GM18507 (cell line): ENCODE data around the gene RFX4.

Experiments used
- DNase-seq: peaks from one replicate; pipeline ENCODE4 v3.0.0; 2011; ENCODE audit warnings: low read depth; ENCODE audit not compliant: insufficient read length; ENCODE audit errors: extremely low spot score
- FAIRE-seq: peaks from 2 replicates; lab custom pipeline; 2011; peaks lifted over from hg19 to GRCh38; lab: Jason Lieb, UNC

The RFX4 gene

DNA sequence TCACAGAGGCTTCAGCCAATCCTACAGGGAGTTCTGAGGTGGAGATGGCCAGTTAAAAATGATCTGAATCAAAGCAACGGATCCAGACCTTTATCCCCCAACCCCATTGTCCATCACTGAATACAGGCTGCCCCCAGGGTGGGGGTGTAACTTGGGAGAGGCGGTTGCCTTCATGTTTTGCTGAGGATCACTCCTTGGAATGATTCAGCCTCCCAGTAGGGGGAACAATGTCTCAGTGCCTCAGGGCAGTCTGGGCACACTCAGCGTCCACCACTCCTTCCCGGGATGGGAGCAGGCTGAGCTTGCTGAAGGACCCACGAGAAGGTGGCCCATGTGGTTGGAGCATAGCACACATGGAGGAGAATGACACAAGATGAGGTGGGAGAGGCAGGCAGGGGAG is 60.2 kb downstream of the RFX4 start:
- DNase-seq (no peak), FAIRE-seq (no peak)

DNA sequence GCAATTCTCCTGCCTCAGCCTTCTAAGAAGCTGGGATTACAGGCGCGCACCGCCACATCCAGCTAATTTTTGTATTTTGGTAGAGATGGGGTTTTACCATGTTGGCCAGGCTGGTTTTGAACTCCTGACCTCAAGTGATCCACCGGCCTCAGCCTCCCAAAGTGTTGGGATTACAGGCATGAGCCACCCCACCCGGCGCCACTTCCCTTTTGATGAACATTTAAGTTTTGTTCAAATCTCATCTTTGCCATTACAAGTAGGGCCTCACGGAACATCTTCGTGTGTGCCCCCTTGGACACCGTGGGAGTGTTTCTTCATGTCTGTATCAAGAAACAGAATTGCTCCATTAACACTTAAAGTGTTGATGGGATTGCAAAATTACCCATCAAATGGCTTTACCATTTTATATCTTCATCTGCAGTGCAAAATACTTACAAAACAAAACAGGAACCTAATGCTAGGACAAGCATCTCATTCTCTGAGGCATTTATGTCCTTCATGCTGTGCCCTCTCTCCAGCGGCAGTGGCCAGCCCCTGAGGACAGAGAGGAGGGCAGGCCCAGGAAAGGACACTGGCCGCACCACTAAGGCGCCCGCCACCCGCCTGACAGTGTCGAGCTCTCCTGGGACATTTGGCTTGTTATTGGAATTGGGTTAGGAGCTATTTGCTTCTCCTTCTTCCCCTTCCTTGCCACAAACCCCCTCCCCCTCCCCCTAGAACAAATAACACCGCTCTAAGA is 61.7 kb downstream of the RFX4 start:
- FAIRE-seq = no peak

DNA sequence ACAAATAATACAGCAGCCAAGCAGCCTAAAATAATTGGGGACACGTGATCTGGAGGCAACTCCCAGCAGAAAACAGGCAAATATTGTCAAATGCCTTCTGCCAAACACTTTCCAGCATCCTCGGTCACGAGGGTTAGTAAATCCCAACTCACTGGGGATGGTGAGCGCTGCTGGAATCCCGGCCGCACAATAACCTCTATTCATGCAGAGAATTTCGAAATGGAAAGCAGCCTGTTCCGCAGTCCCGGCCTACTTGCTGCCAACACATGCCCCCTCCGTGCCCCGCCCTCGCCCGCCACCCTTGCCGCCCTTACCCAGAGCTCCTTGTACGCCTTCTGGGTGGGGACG is 62.2 kb downstream of the RFX4 start:
- FAIRE-seq (no peak), DNase-seq (no peak)

More for the DNA sequence above, 61.7 kb downstream of the RFX4 start:
- DNase-seq = no peak

DNA sequence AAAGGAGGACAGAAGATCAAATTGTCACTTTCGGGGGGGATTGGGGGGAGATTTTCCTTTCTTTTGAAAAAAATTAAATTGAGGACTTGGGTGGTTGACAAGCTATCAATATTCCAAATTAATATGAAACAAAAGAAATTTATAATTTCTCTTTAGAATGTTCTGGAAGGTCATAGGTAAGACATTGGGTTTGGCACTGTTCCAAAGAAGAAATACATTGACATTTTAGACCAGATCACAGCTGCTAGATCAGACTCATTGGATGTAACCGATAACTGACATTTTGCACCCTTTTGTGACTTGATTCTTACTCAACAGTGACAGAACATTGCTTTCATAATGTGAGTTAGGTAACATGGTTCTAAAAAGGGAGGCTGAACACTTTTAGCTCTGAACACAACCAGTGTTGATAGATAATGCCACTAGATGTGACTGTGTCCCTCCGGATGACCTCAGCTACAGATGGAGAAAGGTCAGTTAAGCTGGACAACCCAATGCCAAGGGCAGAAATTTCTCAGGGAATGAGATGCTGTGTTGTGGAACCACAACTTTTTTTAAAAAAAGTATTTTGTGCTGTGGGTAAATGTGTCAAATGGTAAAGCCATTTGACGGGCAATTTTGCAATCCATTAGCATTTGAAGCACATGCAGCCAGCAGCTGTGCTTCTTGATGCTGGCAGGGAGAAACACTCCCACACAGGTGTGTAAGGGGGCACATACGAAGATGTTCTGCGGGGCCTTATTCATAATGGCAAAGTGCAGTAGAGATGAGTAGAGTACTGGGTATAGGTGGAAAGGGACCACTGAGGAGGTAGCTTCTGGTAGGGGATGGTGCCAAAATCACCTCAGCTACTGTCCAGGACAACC is 62.9 kb downstream of the RFX4 start:
- FAIRE-seq (no peak), DNase-seq (no peak)

DNA sequence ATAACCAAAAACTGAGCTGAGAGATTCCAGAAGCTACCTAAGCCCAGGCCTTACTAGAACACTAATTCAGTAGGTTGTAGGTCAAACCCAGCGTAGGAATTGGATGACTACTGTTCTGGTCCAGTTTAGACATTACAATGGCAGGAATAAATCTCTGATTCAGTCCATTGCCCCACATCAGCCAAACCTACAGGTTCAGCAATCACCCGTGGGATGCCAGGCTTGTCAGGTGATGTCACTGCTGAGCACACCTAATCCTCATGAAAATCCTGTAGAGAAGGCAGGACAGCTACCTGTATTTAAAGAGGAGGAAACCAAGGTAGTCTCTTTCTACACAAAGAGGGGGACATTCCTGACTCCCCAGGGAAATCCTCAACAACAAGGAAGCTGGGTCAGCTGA is 63.7 kb downstream of the RFX4 start:
- DNase-seq (no peak), FAIRE-seq (no peak)

DNA sequence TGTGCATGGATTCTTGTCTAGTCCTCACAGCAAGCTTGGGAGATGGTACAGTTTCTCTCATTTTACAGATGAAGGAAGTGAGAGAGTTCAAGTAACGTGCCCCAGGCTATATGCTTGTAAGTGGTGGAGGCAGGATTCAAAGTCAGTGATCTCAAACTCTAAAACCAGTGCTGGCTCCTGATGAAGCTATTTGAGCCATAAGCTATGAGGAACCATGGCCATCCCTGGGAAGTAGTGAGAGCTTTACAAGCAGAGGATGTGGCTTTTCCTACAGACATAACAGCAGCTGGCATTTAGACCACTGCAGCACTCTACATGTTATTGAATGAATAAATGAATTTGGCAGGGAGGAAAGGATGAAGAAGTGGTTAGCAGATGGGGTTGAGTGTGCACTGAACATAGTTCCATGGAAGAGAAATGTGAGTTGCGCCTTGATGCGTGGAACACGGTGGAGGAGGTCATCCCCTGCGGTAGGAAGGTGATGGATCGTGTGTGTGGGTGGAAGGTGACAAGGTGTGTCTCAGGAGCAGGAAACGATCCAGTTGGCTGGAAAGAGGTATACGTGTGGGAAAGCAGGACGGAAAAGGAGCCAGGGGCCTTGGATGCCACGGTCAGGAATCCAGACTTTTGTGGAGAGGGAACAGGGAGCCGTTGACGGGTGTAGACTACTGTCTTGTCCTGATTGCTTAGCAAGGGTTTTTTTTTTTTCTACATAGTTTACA is 65.2 kb downstream of the RFX4 start:
- FAIRE-seq = no peak
- no peak for DNase-seq

DNA sequence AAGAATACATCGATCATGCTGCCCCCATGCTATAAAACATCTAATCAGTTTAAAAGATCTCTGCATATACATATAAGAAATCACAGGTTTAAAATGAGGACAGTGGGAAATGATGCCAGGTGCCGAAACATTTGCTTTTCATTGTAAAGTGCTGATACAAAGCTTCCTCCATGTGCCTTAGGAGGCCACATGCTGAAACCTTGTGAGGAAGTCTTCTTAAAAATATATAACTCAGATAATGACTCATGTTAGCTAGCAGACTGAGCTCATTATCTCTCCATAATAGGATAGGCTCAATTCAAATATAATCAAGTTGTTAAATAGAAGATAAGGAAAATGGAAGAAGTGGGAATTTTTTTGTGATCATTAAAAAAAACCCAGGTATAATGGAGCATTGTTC is 65.9 kb downstream of the RFX4 start:
- no peak for DNase-seq
- no peak for FAIRE-seq

DNA sequence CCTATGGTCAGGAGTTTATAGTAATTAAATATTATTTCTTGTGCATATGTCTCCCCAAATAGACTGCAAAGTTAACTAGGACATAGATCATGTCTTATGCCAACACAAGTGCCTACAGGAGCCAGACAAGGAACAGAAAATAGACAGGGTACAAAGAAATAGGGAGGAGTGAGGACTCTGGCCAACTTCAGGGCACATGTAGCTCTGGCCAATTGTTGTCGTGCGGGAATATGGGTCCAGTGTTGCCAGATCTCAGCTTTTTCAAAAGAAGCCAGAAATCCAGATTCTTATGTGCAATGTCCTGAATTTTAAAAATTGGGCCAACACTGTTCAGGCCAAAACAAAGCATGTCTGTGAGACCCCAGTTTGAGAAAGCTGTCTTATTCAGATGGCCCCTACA is 68.7 kb downstream of the RFX4 start:
- no peak for DNase-seq
- no peak for FAIRE-seq

DNA sequence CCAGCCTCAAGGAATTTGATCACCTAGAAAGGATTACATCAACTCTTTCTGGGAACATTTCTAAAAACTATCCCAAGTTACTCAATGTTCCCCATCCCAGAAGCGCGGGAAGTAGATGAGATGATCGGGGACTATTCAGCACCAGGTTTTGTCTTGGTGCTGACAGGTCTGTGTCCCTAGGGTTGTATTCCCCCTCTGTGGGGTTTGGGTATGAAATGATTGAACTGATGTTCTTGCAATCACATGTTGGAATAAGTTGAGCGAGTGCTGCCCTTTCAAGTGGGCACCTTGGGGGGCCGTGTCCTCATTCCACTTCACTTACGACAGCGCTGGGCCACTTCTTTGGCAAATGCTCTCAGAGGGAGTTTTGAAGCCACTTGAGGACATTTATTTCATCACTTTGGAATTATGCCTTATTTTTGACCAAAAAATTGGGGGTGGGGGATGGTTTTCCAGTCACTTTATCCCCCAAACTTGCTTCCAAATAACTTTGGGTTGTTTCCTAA is 69.8 kb downstream of the RFX4 start:
- no peak for DNase-seq
- no peak for FAIRE-seq

DNA sequence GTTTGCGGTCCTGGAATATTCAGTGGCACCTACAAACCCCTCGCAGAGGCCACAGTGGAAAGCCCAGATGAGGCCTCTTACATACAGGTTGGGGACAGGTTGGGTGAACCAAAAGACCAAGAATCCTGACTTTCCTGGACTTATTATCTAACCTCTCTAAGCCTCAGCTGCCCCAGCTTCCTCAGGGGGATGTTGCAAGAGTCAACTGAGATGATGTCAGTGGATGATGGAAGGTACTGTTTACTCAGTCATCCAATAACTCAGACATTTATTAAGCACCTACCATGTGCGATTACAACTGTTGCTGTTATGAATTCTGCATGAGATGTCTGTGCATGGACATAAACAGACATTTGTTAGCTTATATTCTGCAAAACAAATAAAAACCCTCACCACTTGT is 72.8 kb downstream of the RFX4 start:
- DNase-seq (no peak), FAIRE-seq (no peak)

DNA sequence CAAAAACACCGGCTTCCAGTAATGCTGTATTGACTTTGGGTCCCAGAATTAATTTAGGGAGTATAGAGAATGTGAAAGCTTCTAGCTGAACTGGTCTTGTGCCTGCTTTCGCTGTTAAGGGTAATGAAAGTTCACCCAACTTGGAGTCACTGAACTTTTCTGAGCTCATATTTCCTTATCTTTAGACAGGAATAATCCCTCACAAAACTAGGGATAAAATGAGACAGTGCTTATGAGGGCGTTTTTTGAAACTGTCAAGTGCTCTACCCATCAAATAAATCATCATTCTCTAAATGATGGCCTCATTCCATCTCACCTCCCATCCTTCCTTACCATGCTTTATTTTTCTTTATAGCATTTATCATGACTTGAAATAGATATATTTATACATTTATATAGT is 74.7 kb downstream of the RFX4 start:
- DNase-seq (no peak), FAIRE-seq (no peak)

DNA sequence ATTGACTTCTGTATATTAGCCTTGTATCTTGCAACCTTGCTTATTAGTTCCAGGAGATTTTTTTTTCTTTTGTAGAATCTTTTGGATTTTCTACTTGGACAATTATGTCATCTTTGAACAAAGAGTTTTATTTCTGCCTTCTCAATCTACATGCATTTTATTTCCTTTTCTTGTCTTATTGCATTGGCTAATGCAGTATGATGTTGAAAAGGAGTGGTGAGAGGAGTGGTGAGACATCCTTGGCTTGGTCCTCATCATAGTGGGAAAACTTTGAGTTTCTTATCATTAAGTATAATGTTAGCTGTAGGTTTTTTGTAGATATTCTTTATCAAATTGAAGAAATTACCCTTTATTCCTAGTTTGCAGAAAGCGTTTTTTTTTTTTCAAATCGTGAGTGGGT is 80.6 kb downstream of the RFX4 start:
- DNase-seq = no peak
- no peak for FAIRE-seq

DNA sequence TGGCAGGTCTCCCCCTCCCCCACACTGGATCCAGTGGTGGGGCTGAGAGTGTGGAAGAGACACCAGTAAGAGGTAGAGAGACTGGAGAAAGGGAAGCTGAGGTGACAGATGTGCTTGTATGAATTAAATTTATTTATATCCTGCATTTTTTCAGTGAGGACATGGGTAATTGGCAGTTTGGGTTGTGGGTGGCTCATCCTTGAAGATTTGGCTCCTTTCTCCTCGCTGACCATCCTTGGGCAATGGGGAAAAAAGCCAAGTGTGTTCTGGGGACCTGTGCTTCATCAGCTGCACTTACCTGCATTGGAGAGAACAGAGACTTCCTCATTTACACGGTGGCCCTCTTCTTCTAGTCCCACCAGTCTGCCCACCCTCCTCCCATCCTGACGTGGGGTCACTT is 86.4 kb downstream of the RFX4 start:
- no peak for FAIRE-seq
- DNase-seq = no peak

DNA sequence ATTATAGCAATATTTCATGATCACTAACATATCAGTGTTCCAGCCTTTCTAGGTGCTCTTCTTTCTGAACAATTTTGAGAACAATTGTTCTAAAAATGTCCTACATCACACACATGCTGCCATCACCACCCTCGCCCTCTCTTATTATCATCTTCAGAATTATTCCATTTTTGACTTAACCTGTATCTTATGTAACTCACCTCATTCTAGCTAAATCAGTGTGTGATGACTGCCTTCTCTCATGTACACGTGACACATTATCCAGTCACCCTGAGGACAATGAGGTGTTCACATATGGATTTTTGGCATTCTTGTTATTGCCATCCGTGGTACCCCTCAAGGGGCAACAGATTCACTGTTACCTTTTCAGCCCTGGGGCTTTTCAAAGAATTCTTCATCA is 87.3 kb downstream of the RFX4 start:
- FAIRE-seq (no peak), DNase-seq (no peak)

DNA sequence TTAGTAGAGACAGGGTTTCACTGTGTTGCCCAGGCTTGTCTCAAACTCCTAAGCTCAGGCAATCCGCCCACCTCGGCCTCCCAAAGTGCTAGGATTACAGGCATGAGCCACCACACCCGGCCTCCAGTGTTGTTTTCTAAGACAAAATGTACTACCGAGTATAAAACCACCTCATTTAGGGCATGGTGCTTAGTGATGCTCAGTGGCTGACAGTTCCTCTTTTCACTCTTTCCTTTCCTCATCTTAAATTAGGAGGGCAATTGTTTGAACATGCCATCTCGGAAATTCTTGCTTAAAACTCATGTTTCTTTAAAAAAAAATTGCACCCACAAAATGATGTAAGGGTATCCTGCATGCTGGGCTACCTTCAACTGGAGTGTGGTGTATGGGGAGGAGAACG is 89.0 kb downstream of the RFX4 start:
- DNase-seq (no peak), FAIRE-seq (no peak)

DNA sequence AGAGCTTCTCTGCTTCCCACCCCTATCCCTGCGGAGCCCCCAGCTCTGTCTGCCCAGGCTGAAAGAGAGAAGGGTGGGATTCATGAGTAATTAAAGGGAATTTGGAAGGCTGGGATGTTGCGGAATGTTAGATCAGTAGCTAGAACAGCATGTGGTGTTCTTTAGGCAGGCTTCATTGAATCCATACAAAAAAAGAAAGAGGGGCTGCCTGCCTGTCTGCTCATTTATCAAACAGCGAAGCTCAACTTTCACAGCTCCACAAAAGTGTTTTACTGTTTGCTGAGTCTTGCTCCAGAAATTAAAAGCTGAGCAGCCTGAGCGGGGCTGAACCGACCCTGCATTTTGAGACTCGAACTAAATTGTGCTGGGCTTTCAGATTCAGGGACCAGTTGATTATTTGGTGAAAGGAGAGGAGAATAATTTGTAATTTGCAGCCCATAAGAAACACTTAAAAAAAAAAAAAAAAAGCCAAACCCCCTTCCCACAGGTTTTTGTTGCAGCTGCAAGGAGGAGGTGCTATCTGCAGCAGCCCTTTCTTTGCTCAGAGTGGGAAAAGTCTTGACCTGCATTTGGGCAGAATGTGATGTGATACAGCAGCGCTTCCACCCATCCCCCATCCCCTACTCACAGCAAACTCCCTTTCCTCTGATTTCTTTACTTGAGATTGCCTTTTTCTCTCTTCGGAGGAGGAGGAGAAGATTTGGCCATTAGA is 89.7 kb downstream of the RFX4 start:
- FAIRE-seq = no peak
- no peak for DNase-seq

DNA sequence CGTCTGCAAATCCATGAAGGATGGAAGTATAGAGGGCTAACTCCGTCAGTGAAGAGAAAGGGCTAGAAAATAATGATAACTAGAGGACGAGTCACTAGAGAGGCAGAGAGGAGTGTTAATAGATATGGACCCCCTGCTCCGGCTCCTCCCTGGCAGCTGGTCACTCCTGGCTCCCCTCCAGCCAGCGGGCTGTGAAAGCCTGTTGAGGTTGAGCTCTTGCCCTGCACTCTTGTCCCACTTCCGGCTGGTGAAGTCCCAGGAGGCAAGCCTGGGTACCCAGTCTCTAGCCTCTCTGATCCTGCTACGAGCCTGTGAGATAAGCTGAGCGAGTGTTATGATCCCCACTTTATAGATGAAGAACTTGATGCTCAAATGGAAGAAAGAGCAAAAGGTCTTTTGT is 90.3 kb downstream of the RFX4 start:
- FAIRE-seq (no peak), DNase-seq (no peak)

DNA sequence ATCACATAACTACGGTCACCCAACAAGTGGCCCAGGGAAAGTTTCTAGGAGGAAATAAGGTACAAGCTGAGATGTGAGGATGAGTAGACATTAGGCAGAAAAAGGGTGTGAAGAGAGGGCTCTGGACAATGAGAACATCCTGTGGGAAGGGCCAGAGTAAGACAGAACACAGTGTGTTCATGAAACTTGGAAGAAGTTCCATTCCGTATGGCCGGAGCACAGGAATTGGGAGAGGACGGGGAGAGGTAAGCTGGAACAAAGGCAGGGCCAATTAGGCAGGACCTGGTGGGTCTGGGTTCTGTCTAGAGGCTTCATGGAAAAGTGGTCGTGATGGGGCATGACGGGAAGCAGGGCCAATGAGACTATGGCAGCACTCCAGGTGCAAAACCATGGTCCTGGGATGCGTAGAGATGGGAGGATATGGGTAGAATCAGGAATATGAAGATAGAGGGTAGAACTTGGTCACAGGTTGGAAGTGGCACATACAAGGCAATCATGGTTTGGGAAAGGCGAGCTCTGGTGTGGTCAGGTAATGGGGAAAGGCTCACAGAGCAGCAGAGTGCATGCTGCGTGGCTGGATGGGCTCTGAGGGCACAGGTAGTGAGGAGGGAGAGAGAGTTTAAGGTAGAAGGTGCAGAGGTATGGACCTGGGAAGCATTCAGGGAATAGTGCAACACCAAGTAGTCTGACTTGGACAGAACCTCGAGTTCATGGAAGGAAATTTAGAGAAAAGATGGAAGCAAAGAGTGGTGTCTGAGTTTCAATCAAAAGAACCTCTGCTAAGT is 93.0 kb downstream of the RFX4 start:
- FAIRE-seq = no peak
- no peak for DNase-seq

DNA sequence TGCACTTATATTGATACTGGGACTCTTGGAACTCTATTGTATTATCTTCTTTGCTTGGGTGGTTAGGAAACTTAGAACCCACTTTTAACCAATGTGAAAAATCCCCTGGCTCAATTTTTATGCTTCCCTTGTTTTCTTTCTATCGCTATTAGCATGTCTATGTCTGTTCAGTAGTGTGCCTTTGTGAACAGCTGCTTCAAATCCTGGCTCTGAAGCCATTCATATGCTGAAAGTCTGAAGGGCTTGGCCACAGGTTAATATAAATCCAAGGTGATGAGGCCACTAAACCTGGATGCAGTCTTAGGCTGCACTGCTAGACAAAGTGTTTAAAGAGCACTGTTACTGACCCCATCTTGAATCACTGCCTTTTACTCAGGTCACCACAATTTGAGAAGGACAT is 96.8 kb downstream of the RFX4 start:
- DNase-seq (no peak), FAIRE-seq (no peak)
